ENCODE data around the gene POLQ. TPM values are rescaled to one million over a fixed set of nuclear protein-coding genes. Genes with fewer than 3 reads are reported as not detected.

POLQ gene
- total RNA-seq, 2 donors from 2014 or later = under 0.01 to 0.66 TPM

DNA sequence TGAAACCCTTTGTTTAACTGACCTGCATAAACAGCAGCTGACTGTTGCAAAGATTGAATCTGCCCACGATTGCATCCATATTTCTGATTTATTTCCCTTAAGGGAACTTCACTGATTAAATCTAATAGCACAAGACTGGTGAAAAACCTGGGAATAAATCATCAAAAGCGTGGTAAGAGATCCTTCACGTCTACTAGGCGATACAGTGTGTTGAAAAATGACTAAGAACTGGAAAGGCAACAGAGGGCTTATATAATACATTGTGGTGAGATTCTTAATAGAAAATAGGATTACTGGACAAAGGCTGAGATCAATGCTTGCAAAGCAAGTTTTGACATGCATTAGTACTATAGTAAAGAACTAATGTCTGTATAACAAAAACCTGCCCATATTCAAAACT lies 49.0 kb downstream of the POLQ start:
- ATAC-seq (no peak), DNase-seq (no peak)
- intact Hi-C loops (cut with DNase I) = no loop called here
- H3K4me1 ChIP-seq = no peaks in the 10 kb centered on the region
- no peaks in the 10 kb centered on the region for H3K9me3 ChIP-seq
- no peaks in the 10 kb centered on the region for H3K36me3 ChIP-seq (replicated peaks in 1 of 2; ENCODE audit: insufficient read depth in 1 of 2, low read depth in 2 of 2)
- TF ChIP-seq POLR2A (IDR thresholded peaks at IDR 0.05) = no peak
- TF ChIP-seq, protein P1, sequence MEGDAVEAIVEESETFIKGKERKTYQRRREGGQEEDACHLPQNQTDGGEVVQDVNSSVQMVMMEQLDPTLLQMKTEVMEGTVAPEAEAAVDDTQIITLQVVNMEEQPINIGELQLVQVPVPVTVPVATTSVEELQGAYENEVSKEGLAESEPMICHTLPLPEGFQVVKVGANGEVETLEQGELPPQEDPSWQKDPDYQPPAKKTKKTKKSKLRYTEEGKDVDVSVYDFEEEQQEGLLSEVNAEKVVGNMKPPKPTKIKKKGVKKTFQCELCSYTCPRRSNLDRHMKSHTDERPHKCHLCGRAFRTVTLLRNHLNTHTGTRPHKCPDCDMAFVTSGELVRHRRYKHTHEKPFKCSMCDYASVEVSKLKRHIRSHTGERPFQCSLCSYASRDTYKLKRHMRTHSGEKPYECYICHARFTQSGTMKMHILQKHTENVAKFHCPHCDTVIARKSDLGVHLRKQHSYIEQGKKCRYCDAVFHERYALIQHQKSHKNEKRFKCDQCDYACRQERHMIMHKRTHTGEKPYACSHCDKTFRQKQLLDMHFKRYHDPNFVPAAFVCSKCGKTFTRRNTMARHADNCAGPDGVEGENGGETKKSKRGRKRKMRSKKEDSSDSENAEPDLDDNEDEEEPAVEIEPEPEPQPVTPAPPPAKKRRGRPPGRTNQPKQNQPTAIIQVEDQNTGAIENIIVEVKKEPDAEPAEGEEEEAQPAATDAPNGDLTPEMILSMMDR (IDR thresholded peaks at IDR 0.05) = no peak
- WGBS, 2 donors = 89 to 90% methylated on average over 4 of the region's 4 CpGs
- H3K4me3 ChIP-seq = no peak overlapping the region
- H3K27me3 ChIP-seq = no peaks in the 10 kb centered on the region
- H3K27ac ChIP-seq = no peak overlapping the region

DNA sequence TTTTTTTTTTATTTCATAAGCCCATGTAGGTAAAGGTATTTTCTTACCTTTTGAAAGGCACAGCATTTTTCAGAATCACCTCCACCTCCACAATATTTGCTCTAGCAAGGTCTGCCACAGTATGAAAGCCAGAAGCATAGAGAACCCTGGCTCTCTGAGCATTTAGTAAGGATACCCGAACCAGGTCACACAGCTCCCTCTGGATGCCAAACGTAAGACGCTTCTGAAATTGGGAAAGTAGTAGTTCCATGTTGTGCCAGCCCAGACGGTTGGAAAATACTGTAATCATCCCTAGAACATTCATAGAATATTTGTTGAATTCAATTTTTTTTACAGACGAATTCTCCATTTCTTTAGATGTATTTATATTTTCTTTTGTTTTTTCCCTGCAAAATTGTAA lies 52.4 kb downstream of the POLQ start:
- H3K9me3 ChIP-seq = no peaks in the 10 kb centered on the region
- 81 to 83% methylated on average over 5 of the region's 5 CpGs for WGBS, 2 donors
- H3K4me3 ChIP-seq = no peak overlapping the region
- no peak for TF ChIP-seq POLR2A (IDR thresholded peaks at IDR 0.05)
- TF ChIP-seq, protein P1 (IDR thresholded peaks at IDR 0.05) = no peak
- intact Hi-C loops (cut with DNase I) = no loop called here
- DNase-seq (no peak), ATAC-seq (no peak)
- H3K27me3 ChIP-seq = no peaks in the 10 kb centered on the region
- no peaks in the 10 kb centered on the region for H3K4me1 ChIP-seq
- no peak overlapping the region for H3K27ac ChIP-seq
- no peaks in the 10 kb centered on the region for H3K36me3 ChIP-seq (replicated peaks in 1 of 2; ENCODE audit: insufficient read depth in 1 of 2, low read depth in 2 of 2)

DNA sequence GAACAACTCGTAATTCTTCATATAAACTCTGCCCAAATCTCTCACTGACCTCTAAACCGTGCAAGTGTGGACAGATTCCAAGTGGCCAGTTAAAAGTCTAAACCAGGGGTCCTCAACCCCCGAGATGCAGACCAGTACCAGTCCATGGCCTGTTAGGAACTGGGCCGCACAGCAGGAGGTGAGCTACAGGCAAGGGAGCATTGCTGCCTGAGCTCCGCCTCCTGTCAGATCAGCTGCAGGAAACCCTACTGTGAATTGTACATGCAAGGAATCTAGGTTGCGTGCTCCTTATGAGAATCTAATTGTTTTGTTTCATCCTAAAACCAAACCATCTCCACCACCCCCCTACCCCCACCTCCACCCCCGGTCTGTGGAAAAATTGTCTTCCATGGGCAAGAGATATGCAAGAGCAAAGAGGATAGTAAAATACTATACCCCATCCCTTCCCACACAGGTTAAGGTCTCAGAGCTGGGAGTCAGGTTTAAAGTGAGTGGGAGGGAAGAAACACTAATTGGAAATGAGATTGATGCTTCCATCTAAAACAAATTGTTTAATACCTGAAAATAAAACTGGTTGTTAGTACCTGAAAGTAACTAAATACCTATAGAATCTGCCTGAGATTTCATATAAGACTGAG lies 54.0 kb downstream of the POLQ start:
- Histone ChIP-seq H3K27me3 (no peaks in the 10 kb centered on the region), H3K9me3 (no peaks in the 10 kb centered on the region), H3K36me3 (replicated peaks in 1 of 2; ENCODE audit: insufficient read depth in 1 of 2, low read depth in 2 of 2) (no peaks in the 10 kb centered on the region), H3K27ac (no peak overlapping the region), H3K4me1 (no peaks in the 10 kb centered on the region), H3K4me3 (no peak overlapping the region)
- TF ChIP-seq, protein P1 (IDR thresholded peaks at IDR 0.05) = no peak
- TF ChIP-seq POLR2A (IDR thresholded peaks at IDR 0.05) = no peak
- intact Hi-C loops (cut with DNase I) = no loop called here
- ATAC-seq = no peak
- WGBS, 2 donors = 96% methylated on average over 5 to 7 of the region's 7 CpGs
- DNase-seq = no peak

DNA sequence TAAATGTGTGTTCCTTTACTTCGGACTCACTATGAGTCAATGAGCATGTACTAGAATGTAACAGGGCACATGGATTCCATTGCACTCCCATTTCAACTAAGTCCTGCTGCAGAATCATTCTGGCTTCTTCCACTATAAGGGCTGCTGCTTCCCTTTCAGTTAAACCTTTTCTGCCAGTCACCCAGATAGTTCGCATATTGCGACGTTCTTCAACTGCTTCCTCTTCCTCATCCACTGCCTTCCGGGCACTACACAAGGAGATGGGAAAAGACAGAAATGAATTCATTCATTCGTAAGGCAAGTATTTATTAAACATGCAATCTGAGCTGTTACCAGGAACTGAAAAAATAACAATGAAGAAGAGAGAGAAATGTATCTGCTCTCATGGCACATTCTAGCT lies 55.6 kb downstream of the POLQ start:
- DNase-seq = no peak
- Histone ChIP-seq H3K4me3 (no peak overlapping the region), H3K27ac (no peak overlapping the region), H3K9me3 (no peaks in the 10 kb centered on the region), H3K4me1 (no peaks in the 10 kb centered on the region), H3K36me3 (replicated peaks in 1 of 2; ENCODE audit: insufficient read depth in 1 of 2, low read depth in 2 of 2) (no peaks in the 10 kb centered on the region), H3K27me3 (no peaks in the 10 kb centered on the region)
- TF ChIP-seq, protein P1 (IDR thresholded peaks at IDR 0.05) = no peak
- TF ChIP-seq POLR2A (IDR thresholded peaks at IDR 0.05) = no peak
- ATAC-seq = no peak
- WGBS, 2 donors = 87 to 89% methylated on average over 6 of the region's 6 CpGs
- intact Hi-C loops (cut with DNase I) = no loop called here

DNA sequence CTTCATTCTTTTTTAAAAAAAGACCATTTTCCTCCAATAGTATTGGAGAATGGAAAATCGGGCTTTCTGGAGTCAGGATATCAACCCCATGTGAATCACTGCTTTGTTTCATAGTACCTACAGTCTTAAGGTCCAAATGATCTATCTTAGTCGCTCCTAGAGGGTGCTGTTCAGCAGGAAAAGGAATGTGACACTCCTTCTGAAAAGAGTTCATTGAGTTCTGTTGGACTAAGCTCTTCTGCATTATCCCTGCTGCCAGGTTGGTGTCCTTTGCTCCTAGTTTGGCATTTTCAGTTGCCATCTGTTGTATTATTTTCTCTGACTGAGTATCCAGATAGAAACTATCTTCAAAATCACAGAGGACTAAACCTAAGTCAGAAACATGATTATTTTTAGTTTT lies 57.2 kb downstream of the POLQ start:
- Histone ChIP-seq H3K27me3 (no peaks in the 10 kb centered on the region), H3K4me1 (no peaks in the 10 kb centered on the region), H3K27ac (no peak overlapping the region), H3K36me3 (replicated peaks in 1 of 2; ENCODE audit: insufficient read depth in 1 of 2, low read depth in 2 of 2) (no peaks in the 10 kb centered on the region), H3K9me3 (no peaks in the 10 kb centered on the region), H3K4me3 (no peak overlapping the region)
- 77 to 83% methylated on average over 2 of the region's 2 CpGs for WGBS, 2 donors
- no peak for TF ChIP-seq POLR2A (IDR thresholded peaks at IDR 0.05)
- TF ChIP-seq, protein P1 (IDR thresholded peaks at IDR 0.05) = no peak
- ATAC-seq = no peak
- no peak for DNase-seq
- intact Hi-C loops (cut with DNase I) = no loop called here
